PFSK-1 (cell line): ENCODE data around the gene PTPRO.

Experiments
- FOXP2 ChIP-seq: optimal IDR thresholded peaks from 2 replicates; pipeline ENCODE3; 2011; ENCODE audit warnings: borderline replicate concordance, control low read depth, inconsistent platforms; ENCODE audit not compliant: insufficient read depth; ENCODE audit errors: extremely low read length, extremely low read depth
- POLR2AphosphoS5 ChIP-seq: IDR thresholded peaks from 2 replicates; pipeline ENCODE4 v1.6.1; 2012; ENCODE audit warnings: low read depth, mild to moderate bottlenecking, control low read depth, low read length, moderate library complexity
- REST ChIP-seq, 2 experiments: IDR thresholded peaks; 2 replicates each; pipeline versions ENCODE4 v1.6.1 to v1.8.0; 2011 to 2012; ENCODE audit warnings: low read depth in 2 of 2, low read length in 2 of 2, control low read depth in 1 of 2, inconsistent platforms in 1 of 2, mild to moderate bottlenecking in 1 of 2, moderate library complexity in 1 of 2; ENCODE audit not compliant: insufficient read depth in 1 of 2
- SIN3A ChIP-seq: IDR thresholded peaks from 2 replicates; pipeline ENCODE4 v1.6.1; 2012; ENCODE audit warnings: mild to moderate bottlenecking, low read length, moderate library complexity, borderline replicate concordance; ENCODE audit not compliant: insufficient read depth
- TAF1 ChIP-seq: IDR thresholded peaks from 2 replicates; pipeline ENCODE4 v1.6.1; 2012; ENCODE audit warnings: low read length, control low read depth, borderline replicate concordance; ENCODE audit not compliant: insufficient read depth

PTPRO gene

GRCh38 chr12:15532364-15532977, 210.2 kb downstream of the PTPRO start:
- TF ChIP-seq TAF1 (no peak), POLR2AphosphoS5 (no peak), SIN3A (no peak), REST (IDR thresholded peaks at IDR 0.05; ENCODE audit: insufficient read depth in 1 of 2, low read depth in 2 of 2, low read length in 2 of 2) (no peak)

- TF ChIP-seq REST (IDR thresholded peaks at IDR 0.05; ENCODE audit: insufficient read depth in 1 of 2, low read depth in 2 of 2, low read length in 2 of 2): no peak
- TF ChIP-seq FOXP2: no peak
- no peak for TF ChIP-seq TAF1
- no peak for TF ChIP-seq SIN3A
- TF ChIP-seq POLR2AphosphoS5: no peak
These were observed 212.0 kb downstream of the PTPRO start for GRCh38 chr12:15534322-15534721.

GRCh38 chr12:15534874-15535273, 212.6 kb downstream of the PTPRO start:
- TF ChIP-seq FOXP2 (no peak), SIN3A (no peak), REST (IDR thresholded peaks at IDR 0.05; ENCODE audit: insufficient read depth in 1 of 2, low read depth in 2 of 2, low read length in 2 of 2) (no peak), TAF1 (no peak), POLR2AphosphoS5 (no peak)

GRCh38 chr12:15535352-15535781, 213.1 kb downstream of the PTPRO start:
- TF ChIP-seq SIN3A (no peak), TAF1 (no peak), FOXP2 (no peak), POLR2AphosphoS5 (no peak), REST (IDR thresholded peaks at IDR 0.05; ENCODE audit: insufficient read depth in 1 of 2, low read depth in 2 of 2, low read length in 2 of 2) (no peak)

- no peak for TF ChIP-seq REST (IDR thresholded peaks at IDR 0.05; ENCODE audit: insufficient read depth in 1 of 2, low read depth in 2 of 2, low read length in 2 of 2)
- TF ChIP-seq FOXP2: no peak
- no peak for TF ChIP-seq TAF1
- no peak for TF ChIP-seq SIN3A
- no peak for TF ChIP-seq POLR2AphosphoS5
These were observed 214.1 kb downstream of the PTPRO start for GRCh38 chr12:15536446-15536845.
